Tibial nerve (tissue), 4 donors: ENCODE results near the gene SDK1. TPM values are rescaled to one million over a fixed set of nuclear protein-coding genes. Genes with fewer than 3 reads are reported as not detected.

Experiments used
- DNase-seq, 2 donors: peaks; one replicate each; pipeline ENCODE4 v3.0.0-alpha.2; 2019; ENCODE audit warnings: low spot score in 2 of 2
- H3K27ac ChIP-seq, 4 donors: fragments of 200-600 bp; sonication (generic) in 3 of 4; one replicate each; pipeline ENCODE4 v1.5.1; 2017 to 2019; ENCODE audit warnings: mild to moderate bottlenecking in 1 of 4
- H3K27me3 ChIP-seq, 2 donors: fragments of 200-600 bp; sonication (generic) in 1 of 2; one replicate each; pipeline versions ENCODE4 v1.5.1 to v1.6.0; 2017 to 2019
- H3K36me3 ChIP-seq, 3 donors: fragments of 200-600 bp; sonication (generic); one replicate each; pipeline ENCODE4 v1.5.1; 2018 to 2019
- H3K4me1 ChIP-seq, 4 donors: fragments of 200-600 bp; sonication (generic) in 3 of 4; one replicate each; pipeline ENCODE4 v1.5.1; 2017 to 2019
- H3K4me3 ChIP-seq, 4 donors: fragments of 200-600 bp; sonication (generic) in 3 of 4; one replicate each; pipeline ENCODE4 v1.5.1; 2017 to 2019; ENCODE audit warnings: mild to moderate bottlenecking in 1 of 4, moderate library complexity in 1 of 4
- H3K9me3 ChIP-seq, 4 donors: fragments of 200-600 bp; sonication (generic) in 3 of 4; one replicate each; pipeline ENCODE4 v1.5.1; 2017 to 2019
- CTCF ChIP-seq, 5 experiments: fragments of 200-600 bp in 3 of 5; fragments of 450-650 bp in 2 of 5; sonication (generic) in 3 of 5; IDR thresholded peaks; one replicate each; pipeline ENCODE4 v1.5.1; 2016 to 2019; ENCODE audit warnings: antibody characterized with exemption in 5 of 5, mild to moderate bottlenecking in 3 of 5, moderate library complexity in 2 of 5
- EP300 ChIP-seq, 2 donors: sonication (generic); formaldehyde crosslinking; IDR thresholded peaks; one replicate each; pipeline ENCODE4 v1.6.1; 2017; ENCODE audit warnings: antibody characterized with exemption in 2 of 2, mild to moderate bottlenecking in 1 of 2
- POLR2A ChIP-seq, 2 donors: fragments of 450-650 bp; IDR thresholded peaks; one replicate each; pipeline ENCODE4 v1.6.1; 2017; ENCODE audit warnings: antibody characterized with exemption in 2 of 2, mild to moderate bottlenecking in 2 of 2, moderate library complexity in 2 of 2
- WGBS, 2 donors: methylation state at CpG; one replicate each; pipeline ENCODE4 v1.1.5; 2018; 5-methylcytosine and 5-hydroxymethylcytosine counted together
- total RNA-seq, 4 donors: library from RNA; depleted of rRNA; stranded (reverse); fragments of >200 nt; gene quantifications; one replicate each; pipeline ENCODE4 v1.1.0, GENCODE V29; 2016

SDK1 gene
- total RNA-seq, 4 donors from 2014 or later, result 8.2 to 16.2 (median 12.9) TPM

DNA sequence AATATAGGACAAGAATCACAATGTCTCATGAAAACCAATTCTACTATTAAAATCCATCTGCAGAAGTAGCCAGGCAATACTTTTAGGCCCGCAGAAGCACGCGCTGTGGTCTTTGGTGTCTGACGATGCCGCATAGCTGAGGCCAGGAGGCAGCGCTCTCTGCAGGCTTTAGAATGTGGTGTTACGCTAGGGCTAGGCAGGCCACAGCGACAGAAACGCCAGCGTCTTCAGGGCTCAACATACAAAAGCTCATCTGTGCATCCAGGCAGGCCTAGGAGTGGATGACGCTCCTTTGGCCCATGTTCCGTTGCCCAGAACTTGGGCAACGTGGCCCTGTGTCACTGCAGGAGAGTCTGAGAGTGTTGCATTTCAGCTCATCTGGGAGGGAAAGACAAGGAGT, 779.9 kb downstream of the SDK1 start:
- WGBS, 2 donors, result 91 to 93% methylated on average over 13 of the region's 13 CpGs
- peaks cover 0 to 9% (median 0%) of the 10 kb centered on the region in 3 donors for H3K36me3 ChIP-seq
- no peak for DNase-seq
- no peak overlapping the region for H3K4me3 ChIP-seq
- TF ChIP-seq CTCF (IDR thresholded peaks at IDR 0.05), result no peak
- TF ChIP-seq EP300 (IDR thresholded peaks at IDR 0.05), result no peak
- no peak for TF ChIP-seq POLR2A (IDR thresholded peaks at IDR 0.05)
- H3K27me3 ChIP-seq, result no peaks in the 10 kb centered on the region
- no peaks in the 10 kb centered on the region for H3K4me1 ChIP-seq
- H3K9me3 ChIP-seq, result no peaks in the 10 kb centered on the region
- H3K27ac ChIP-seq, result no peak overlapping the region

GRCh38 chr7:4083513-4083912, 782.5 kb downstream of the SDK1 start:
- no peak overlapping the region for H3K4me3 ChIP-seq
- TF ChIP-seq CTCF (IDR thresholded peaks at IDR 0.05) (no peak), POLR2A (IDR thresholded peaks at IDR 0.05) (no peak), EP300 (IDR thresholded peaks at IDR 0.05) (no peak)
- DNase-seq, result no peak
- no peaks in the 10 kb centered on the region for H3K9me3 ChIP-seq
- H3K4me1 ChIP-seq, result no peaks in the 10 kb centered on the region
- H3K27ac ChIP-seq, result no peak overlapping the region
- H3K27me3 ChIP-seq, result no peaks in the 10 kb centered on the region
- 82 to 92% methylated on average over 1 of the region's 1 CpG for WGBS, 2 donors
- peaks cover 0 to 3% (median 0%) of the 10 kb centered on the region in 3 donors for H3K36me3 ChIP-seq

GRCh38 chr7:4084271-4084670, 783.2 kb downstream of the SDK1 start:
- Histone ChIP-seq H3K4me3 (no peak overlapping the region), H3K4me1 (no peaks in the 10 kb centered on the region), H3K9me3 (no peaks in the 10 kb centered on the region), H3K27me3 (no peaks in the 10 kb centered on the region), H3K36me3 (no peaks in the 10 kb centered on the region), H3K27ac (no peak overlapping the region)
- TF ChIP-seq CTCF (IDR thresholded peaks at IDR 0.05), result no peak
- 83 to 93% methylated on average over 6 of the region's 6 CpGs for WGBS, 2 donors
- DNase-seq, result no peak

DNA sequence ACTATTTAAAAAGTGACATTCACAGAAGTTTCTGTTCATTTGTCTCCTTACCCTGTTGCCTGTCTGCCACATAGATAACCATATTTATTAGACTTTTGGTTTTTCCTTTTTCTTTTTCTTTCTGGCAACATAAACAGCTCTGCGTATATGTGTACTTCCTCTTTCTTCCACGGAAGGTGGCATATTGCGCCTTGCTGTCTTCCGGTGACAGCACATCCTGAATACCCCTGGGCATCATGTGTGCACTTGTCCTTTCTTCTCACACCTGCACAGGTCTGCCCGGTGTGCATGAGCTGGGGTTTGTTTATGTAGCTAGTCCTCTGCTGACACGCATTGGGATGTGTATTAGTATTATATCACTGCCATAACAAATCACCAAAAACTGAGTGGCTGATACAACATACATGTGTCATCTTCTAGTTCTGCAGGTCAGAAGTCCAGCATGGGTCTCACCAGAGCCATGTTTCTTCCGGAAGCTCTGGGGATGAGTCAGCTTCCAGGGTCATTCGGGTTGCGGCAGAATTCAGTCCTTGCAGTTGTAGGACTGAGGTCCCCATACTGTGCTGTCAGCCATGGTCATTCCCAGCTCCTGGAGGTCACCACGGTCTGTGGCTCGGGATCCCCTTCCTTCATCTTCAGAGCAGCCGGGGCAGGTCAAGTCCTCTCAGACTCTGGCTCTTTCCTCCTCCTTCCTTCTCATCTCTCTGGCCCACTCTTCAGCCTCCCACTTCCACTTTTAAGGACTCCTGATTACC, 785.1 kb downstream of the SDK1 start:
- H3K36me3 ChIP-seq, result no peaks in the 10 kb centered on the region
- 85 to 91% methylated on average over 12 of the region's 12 CpGs for WGBS, 2 donors
- H3K9me3 ChIP-seq, result peaks cover 0 to 14% (median 0%) of the 10 kb centered on the region in 4 donors
- TF ChIP-seq POLR2A (IDR thresholded peaks at IDR 0.05), result no peak
- TF ChIP-seq CTCF (IDR thresholded peaks at IDR 0.05), result no peak
- no peak for TF ChIP-seq EP300 (IDR thresholded peaks at IDR 0.05)
- H3K4me1 ChIP-seq, result no peaks in the 10 kb centered on the region
- no peak for DNase-seq
- no peak overlapping the region for H3K27ac ChIP-seq
- H3K27me3 ChIP-seq, result no peaks in the 10 kb centered on the region
- H3K4me3 ChIP-seq, result no peak overlapping the region

DNA sequence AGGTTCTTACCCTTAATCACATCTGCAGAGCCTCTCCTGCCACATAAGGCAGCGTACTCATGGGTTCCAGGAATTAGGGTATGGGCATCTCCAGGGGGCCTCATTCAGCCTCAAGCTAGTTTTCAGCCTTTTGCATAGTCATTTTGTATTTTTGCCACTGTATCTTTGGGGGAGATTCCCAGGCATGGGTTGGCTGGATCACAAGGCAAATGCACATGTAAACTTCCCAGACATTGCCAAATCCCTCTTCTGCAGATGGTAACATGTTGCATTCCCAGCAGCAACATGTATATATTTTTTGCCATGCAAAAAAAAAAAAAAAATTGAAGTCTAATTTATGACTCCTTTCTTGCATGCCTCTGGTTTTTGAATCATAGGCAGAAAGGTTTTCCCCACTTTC, 785.7 kb downstream of the SDK1 start:
- 96 to 100% methylated on average over 1 of the region's 1 CpG for WGBS, 2 donors
- no peak overlapping the region for H3K27ac ChIP-seq
- no peaks in the 10 kb centered on the region for H3K27me3 ChIP-seq
- peaks cover 0 to 18% (median 0%) of the 10 kb centered on the region in 4 donors for H3K9me3 ChIP-seq
- TF ChIP-seq EP300 (IDR thresholded peaks at IDR 0.05) (no peak), CTCF (IDR thresholded peaks at IDR 0.05) (no peak), POLR2A (IDR thresholded peaks at IDR 0.05) (no peak)
- H3K4me1 ChIP-seq, result no peaks in the 10 kb centered on the region
- DNase-seq, result no peak
- no peak overlapping the region for H3K4me3 ChIP-seq
- H3K36me3 ChIP-seq, result no peaks in the 10 kb centered on the region
